MCF 10A (cell line): ENCODE measurements around the gene DNAJC15. TPM values are rescaled to one million over a fixed set of nuclear protein-coding genes. Genes with fewer than 3 reads are reported as not detected.

Source experiments
- BruUV-seq: library from RNA; stranded (reverse); fragments of 400-500 nt; replicated peaks from 2 replicates; lab custom pipeline; 2021; lab: Mats Ljungman, UMichigan
- CTCF ChIA-PET: fragments of 300-600 bp; sonication (Branson Sonifier 250); formaldehyde crosslinking; extraction: SDS; loops from one replicate; lab custom pipeline; 2021; ENCODE audit warnings: antibody characterized with exemption, inconsistent platforms; lab: Yijun Ruan, JAX
- POLR2A ChIA-PET: fragments of 300-600, 350-650 bp; sonication (Branson Sonifier 250); formaldehyde crosslinking; extraction: SDS; loops from one replicate; lab custom pipeline; 2020; ENCODE audit warnings: antibody characterized with exemption, inconsistent platforms; lab: Yijun Ruan, JAX
- DNase-seq: peaks from one replicate; pipeline ENCODE4 v3.0.0-alpha.2; 2018; ENCODE audit not compliant: unreplicated experiment
- H3K27ac Mint-ChIP-seq: one replicate; pipeline ENCODE4 v1.8.0; 2022; ENCODE audit warnings: mild to moderate bottlenecking, low read depth, mixed read lengths; ENCODE audit not compliant: unreplicated experiment
- H3K27me3 Mint-ChIP-seq: one replicate; pipeline ENCODE4 v1.8.0; 2022; ENCODE audit warnings: mixed read lengths; ENCODE audit not compliant: insufficient read depth, unreplicated experiment
- H3K36me3 Mint-ChIP-seq: one replicate; pipeline ENCODE4 v1.8.0; 2022; ENCODE audit warnings: mild to moderate bottlenecking, moderate library complexity, mixed read lengths; ENCODE audit not compliant: insufficient read depth, unreplicated experiment
- H3K4me1 Mint-ChIP-seq: one replicate; pipeline ENCODE4 v1.8.0; 2022; ENCODE audit warnings: mixed read lengths; ENCODE audit not compliant: insufficient read depth, unreplicated experiment
- H3K4me3 Mint-ChIP-seq: one replicate; pipeline ENCODE4 v1.8.0; 2022; ENCODE audit warnings: mild to moderate bottlenecking, moderate library complexity, mixed read lengths; ENCODE audit not compliant: unreplicated experiment
- H3K9me3 Mint-ChIP-seq: one replicate; pipeline ENCODE4 v1.8.0; 2022; ENCODE audit warnings: mixed read lengths; ENCODE audit not compliant: unreplicated experiment
- CTCF ChIP-seq: fragments of 200-600 bp; IDR thresholded peaks from one replicate; pipeline ENCODE4 v1.8.0; 2022; ENCODE audit warnings: antibody characterized with exemption, mild to moderate bottlenecking; ENCODE audit not compliant: unreplicated experiment
- intact Hi-C: fragments of 100-400 bp; cut with micrococcal nuclease; formaldehyde crosslinking; loops from 2 replicates; pipeline ENCODE4 v1.14.1; 2022
- total RNA-seq: library from RNA; stranded (reverse); gene quantifications from 2 replicates; pipeline ENCODE4 v1.2.3, GENCODE V29; 2022

DNAJC15 gene
- total RNA-seq, 1 experiment from 2014 or later: 34.0 TPM

GRCh38 chr13:43136920-43137575 lies 113.7 kb downstream of the DNAJC15 start:
- Mint-ChIP-seq H3K9me3 (no peaks in the 10 kb centered on the region), H3K27me3 (no peaks in the 10 kb centered on the region), H3K36me3 (no peaks in the 10 kb centered on the region), H3K4me1 (peaks cover 5% of the 10 kb centered on the region), H3K27ac (no peak overlapping the region), H3K4me3 (no peak overlapping the region)
- CTCF ChIA-PET: no interaction called here
- no peak for DNase-seq
- no peak for TF ChIP-seq CTCF
- intact Hi-C loops: no loop called here
- no TSS peak for BruUV-seq
- POLR2A ChIA-PET: no interaction called here

- Mint-ChIP-seq H3K4me3 (no peak overlapping the region), H3K27ac (no peak overlapping the region), H3K9me3 (no peaks in the 10 kb centered on the region), H3K4me1 (no peaks in the 10 kb centered on the region), H3K36me3 (no peaks in the 10 kb centered on the region), H3K27me3 (no peaks in the 10 kb centered on the region)
- CTCF ChIA-PET: no interaction called here
- BruUV-seq: no TSS peak
- no peak for DNase-seq
- TF ChIP-seq CTCF: no peak
- intact Hi-C loops: no loop called here
- POLR2A ChIA-PET: no interaction called here
Observed at GRCh38 chr13:43139211-43139610, 115.8 kb downstream of the DNAJC15 start.

GRCh38 chr13:43139921-43140320 lies 116.5 kb downstream of the DNAJC15 start:
- Mint-ChIP-seq H3K27me3 (no peaks in the 10 kb centered on the region), H3K4me3 (no peak overlapping the region), H3K9me3 (no peaks in the 10 kb centered on the region), H3K36me3 (no peaks in the 10 kb centered on the region), H3K27ac (no peak overlapping the region), H3K4me1 (no peaks in the 10 kb centered on the region)
- intact Hi-C loops: no loop called here
- POLR2A ChIA-PET: no interaction called here
- TF ChIP-seq CTCF: no peak
- no TSS peak for BruUV-seq
- CTCF ChIA-PET: interaction anchor here (2.2 kb wide), 1 partner anchor 8 kb away, joined by 8 read pairs; no protein-coding TSS in a partner anchor
- DNase-seq: no peak

- no peak for TF ChIP-seq CTCF
- no TSS peak for BruUV-seq
- Mint-ChIP-seq H3K36me3 (no peaks in the 10 kb centered on the region), H3K9me3 (no peaks in the 10 kb centered on the region), H3K27me3 (no peaks in the 10 kb centered on the region), H3K27ac (no peak overlapping the region), H3K4me3 (no peak overlapping the region), H3K4me1 (no peaks in the 10 kb centered on the region)
- CTCF ChIA-PET: interaction anchor here (0.6 to 2.2 kb wide), 3 partner anchors 9 to 303 kb away, joined by 3 to 8 read pairs (median 4); no protein-coding TSS in a partner anchor
- POLR2A ChIA-PET: no interaction called here
- DNase-seq: no peak
- intact Hi-C loops: no loop called here
Observed at GRCh38 chr13:43140985-43141384, 117.6 kb downstream of the DNAJC15 start.
